Testis (tissue), 2 donors: ENCODE measurements around the gene CPEB4.

Experiments used
- POLR2A ChIP-seq: fragments of 450-650 bp; IDR thresholded peaks from one replicate; pipeline ENCODE4 v1.6.1; 2017; ENCODE audit warnings: antibody characterized with exemption, mild to moderate bottlenecking, moderate library complexity
- TF ChIP-seq, protein P1 (sequence below), 3 experiments: fragments of 450-650 bp in 2 of 3; fragments of 200-600 bp in 1 of 3; sonication (generic) in 1 of 3; IDR thresholded peaks; one replicate each; pipeline ENCODE4 v1.5.1; 2016 to 2019; ENCODE audit warnings: antibody characterized with exemption in 3 of 3, mild to moderate bottlenecking in 2 of 3, moderate library complexity in 1 of 3

DNA sequence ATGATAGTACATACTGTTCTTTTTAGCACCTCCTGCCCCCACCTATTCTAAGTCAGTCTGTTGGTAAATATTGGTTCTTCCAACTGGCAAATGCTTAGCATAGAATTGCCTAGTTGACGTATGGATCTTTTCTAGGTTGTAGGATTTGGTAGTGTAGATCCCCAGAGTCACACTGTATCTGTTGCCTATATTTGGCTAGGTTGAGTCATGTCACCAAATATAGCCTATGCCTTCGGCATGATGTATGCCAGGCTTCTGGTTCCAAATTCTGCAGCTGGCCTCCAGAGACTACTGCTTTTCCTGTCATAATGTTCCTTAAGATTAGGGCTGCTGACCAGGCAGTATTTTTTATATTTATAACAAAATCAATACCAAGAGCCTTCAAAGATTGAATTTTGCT, 38.2 kb downstream of the CPEB4 start:
- TF ChIP-seq, protein P1, sequence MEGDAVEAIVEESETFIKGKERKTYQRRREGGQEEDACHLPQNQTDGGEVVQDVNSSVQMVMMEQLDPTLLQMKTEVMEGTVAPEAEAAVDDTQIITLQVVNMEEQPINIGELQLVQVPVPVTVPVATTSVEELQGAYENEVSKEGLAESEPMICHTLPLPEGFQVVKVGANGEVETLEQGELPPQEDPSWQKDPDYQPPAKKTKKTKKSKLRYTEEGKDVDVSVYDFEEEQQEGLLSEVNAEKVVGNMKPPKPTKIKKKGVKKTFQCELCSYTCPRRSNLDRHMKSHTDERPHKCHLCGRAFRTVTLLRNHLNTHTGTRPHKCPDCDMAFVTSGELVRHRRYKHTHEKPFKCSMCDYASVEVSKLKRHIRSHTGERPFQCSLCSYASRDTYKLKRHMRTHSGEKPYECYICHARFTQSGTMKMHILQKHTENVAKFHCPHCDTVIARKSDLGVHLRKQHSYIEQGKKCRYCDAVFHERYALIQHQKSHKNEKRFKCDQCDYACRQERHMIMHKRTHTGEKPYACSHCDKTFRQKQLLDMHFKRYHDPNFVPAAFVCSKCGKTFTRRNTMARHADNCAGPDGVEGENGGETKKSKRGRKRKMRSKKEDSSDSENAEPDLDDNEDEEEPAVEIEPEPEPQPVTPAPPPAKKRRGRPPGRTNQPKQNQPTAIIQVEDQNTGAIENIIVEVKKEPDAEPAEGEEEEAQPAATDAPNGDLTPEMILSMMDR (IDR thresholded peaks at IDR 0.05), result no peak
- no peak for TF ChIP-seq POLR2A
